Skeletal muscle satellite cell (primary cell): ENCODE data around the gene DAAM2.

ENCODE experiments used
- H3K27me3 ChIP-seq: 2 replicates; pipeline ENCODE4 v1.7.0; 2013; ENCODE audit warnings: low read length; ENCODE audit not compliant: control insufficient read depth, insufficient read depth
- H3K36me3 ChIP-seq: 2 replicates; pipeline ENCODE4 v1.7.0; 2013; ENCODE audit warnings: mild to moderate bottlenecking, control low read depth, low read length; ENCODE audit not compliant: insufficient read depth
- H3K4me1 ChIP-seq: 2 replicates; pipeline ENCODE4 v1.7.0; 2013; ENCODE audit warnings: low read length; ENCODE audit not compliant: control insufficient read depth, insufficient read depth
- H3K4me2 ChIP-seq: 2 replicates; pipeline ENCODE4 v1.7.0; 2013; ENCODE audit warnings: mild to moderate bottlenecking, low read length
- H3K4me3 ChIP-seq: 2 replicates; pipeline ENCODE4 v1.7.0; 2013; ENCODE audit warnings: low read length
- H3K9ac ChIP-seq: 2 replicates; pipeline ENCODE4 v1.7.0; 2013; ENCODE audit warnings: mild to moderate bottlenecking, low read depth, low read length, moderate library complexity
- H3K9me3 ChIP-seq: replicated peaks from 2 replicates; pipeline ENCODE4 v1.7.0; 2013; ENCODE audit warnings: mild to moderate bottlenecking, control low read depth, low read length

Gene DAAM2

GRCh38 chr6:39791311-39791710 is 865 bp upstream of the DAAM2 start:
- H3K9ac ChIP-seq = no peak overlapping the region
- no peak overlapping the region for H3K4me3 ChIP-seq
- H3K9me3 ChIP-seq = no peaks in the 10 kb centered on the region
- no peak overlapping the region for H3K4me2 ChIP-seq
- no peaks in the 10 kb centered on the region for H3K36me3 ChIP-seq
- peaks cover 12% of the 10 kb centered on the region for H3K4me1 ChIP-seq
- no peaks in the 10 kb centered on the region for H3K27me3 ChIP-seq

DNA sequence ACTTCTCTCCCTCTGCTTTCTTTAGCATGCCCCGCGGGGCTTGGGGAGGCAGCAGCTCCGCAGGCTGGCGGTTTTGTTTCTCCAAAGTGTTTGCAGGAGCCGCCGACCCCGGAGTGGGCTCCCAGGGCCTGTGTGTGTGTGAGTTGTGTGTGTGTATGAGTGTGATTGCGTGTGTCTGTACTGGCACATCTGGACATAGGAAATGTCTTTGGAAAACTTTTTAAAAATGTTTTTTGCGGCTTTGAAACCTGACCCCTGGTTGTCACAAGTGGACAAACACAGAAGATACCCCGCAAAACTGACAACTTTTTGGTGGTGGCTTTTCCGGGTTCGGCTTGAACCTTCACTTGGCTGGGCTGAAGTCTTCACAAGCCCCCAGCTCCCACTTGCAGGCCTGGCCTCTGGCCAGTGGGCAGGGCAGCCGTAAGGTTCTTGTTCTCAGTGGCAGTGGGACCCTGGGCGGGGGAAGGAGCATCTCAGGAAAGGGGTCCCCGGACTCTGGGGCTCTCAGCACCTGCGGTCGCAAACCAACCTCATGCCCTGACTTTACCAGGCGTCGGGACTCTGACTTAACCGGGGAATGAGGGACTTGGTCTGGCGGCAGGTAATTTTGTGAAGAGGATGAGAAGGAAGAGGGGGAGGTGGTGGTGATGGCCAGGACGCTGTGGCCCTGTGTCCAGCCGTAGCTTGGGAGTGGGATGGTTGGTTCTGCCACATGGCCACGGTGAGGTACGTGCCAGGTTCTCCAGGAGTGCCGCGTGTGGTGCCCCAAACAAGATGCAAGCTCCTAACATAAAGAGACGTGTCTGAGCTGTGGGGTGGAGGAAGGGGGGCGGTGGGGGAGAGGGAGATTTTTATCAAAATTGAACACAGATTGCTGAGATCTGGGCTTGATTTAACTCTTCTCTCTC is 619 bp downstream of the DAAM2 start:
- Histone ChIP-seq H3K36me3 (no peaks in the 10 kb centered on the region), H3K4me2 (peak overlapping the region; percentile 90), H3K4me1 (peaks cover 12% of the 10 kb centered on the region), H3K27me3 (no peaks in the 10 kb centered on the region), H3K4me3 (peak overlapping the region; percentile 80), H3K9me3 (no peaks in the 10 kb centered on the region), H3K9ac (peak overlapping the region; percentile 86)

- H3K36me3 ChIP-seq = no peaks in the 10 kb centered on the region
- H3K9ac ChIP-seq = peak overlapping the region; percentile 17
- H3K9me3 ChIP-seq = no peaks in the 10 kb centered on the region
- H3K4me2 ChIP-seq = peak overlapping the region; percentile 90
- H3K4me1 ChIP-seq = peaks cover 12% of the 10 kb centered on the region
- no peaks in the 10 kb centered on the region for H3K27me3 ChIP-seq
- H3K4me3 ChIP-seq = peak overlapping the region; percentile 80
Measured at GRCh38 chr6:39793516-39793915, 1.3 kb downstream of the DAAM2 start.

GRCh38 chr6:39794231-39794630 is 2.1 kb downstream of the DAAM2 start:
- no peak overlapping the region for H3K9ac ChIP-seq
- no peaks in the 10 kb centered on the region for H3K27me3 ChIP-seq
- peaks cover 12% of the 10 kb centered on the region for H3K4me1 ChIP-seq
- no peak overlapping the region for H3K4me3 ChIP-seq
- H3K4me2 ChIP-seq = peak overlapping the region; percentile 90
- no peaks in the 10 kb centered on the region for H3K9me3 ChIP-seq
- no peaks in the 10 kb centered on the region for H3K36me3 ChIP-seq

DNA sequence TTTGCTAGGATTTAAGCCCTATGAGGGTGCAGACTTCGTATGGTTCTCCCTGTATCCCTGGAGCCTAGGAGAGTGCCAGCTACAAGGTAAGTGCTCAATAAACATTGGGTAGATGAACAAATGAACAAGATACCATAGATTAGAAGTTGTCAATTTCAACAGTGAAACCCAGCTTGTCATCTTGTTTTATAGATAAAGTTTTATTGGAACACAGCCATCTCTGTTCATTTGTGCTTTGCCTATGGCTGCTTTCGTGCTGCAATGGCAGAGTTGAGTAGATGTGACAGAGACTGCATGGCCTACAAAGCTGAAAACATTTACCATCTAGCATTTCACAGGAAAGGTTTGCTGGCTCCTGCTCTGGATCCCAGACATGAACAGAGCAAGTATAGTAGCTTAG is 5.6 kb downstream of the DAAM2 start:
- Histone ChIP-seq H3K9ac (no peak overlapping the region), H3K4me2 (no peak overlapping the region), H3K27me3 (no peaks in the 10 kb centered on the region), H3K9me3 (no peaks in the 10 kb centered on the region), H3K4me3 (no peak overlapping the region), H3K36me3 (no peaks in the 10 kb centered on the region), H3K4me1 (no peaks in the 10 kb centered on the region)

- no peak overlapping the region for H3K4me2 ChIP-seq
- peaks cover 15% of the 10 kb centered on the region for H3K4me1 ChIP-seq
- no peak overlapping the region for H3K4me3 ChIP-seq
- H3K9ac ChIP-seq = no peak overlapping the region
- H3K36me3 ChIP-seq = no peaks in the 10 kb centered on the region
- H3K9me3 ChIP-seq = no peaks in the 10 kb centered on the region
- H3K27me3 ChIP-seq = no peaks in the 10 kb centered on the region
Measured at GRCh38 chr6:39800034-39801032, 8.2 kb downstream of the DAAM2 start.

GRCh38 chr6:39801456-39802251 is 9.5 kb downstream of the DAAM2 start:
- Histone ChIP-seq H3K27me3 (no peaks in the 10 kb centered on the region), H3K4me3 (no peak overlapping the region), H3K9ac (no peak overlapping the region), H3K36me3 (no peaks in the 10 kb centered on the region), H3K9me3 (no peaks in the 10 kb centered on the region), H3K4me1 (peaks cover 18% of the 10 kb centered on the region), H3K4me2 (no peak overlapping the region)

- no peak overlapping the region for H3K4me2 ChIP-seq
- no peaks in the 10 kb centered on the region for H3K36me3 ChIP-seq
- H3K4me1 ChIP-seq = peaks cover 19% of the 10 kb centered on the region
- H3K9me3 ChIP-seq = no peaks in the 10 kb centered on the region
- no peak overlapping the region for H3K9ac ChIP-seq
- H3K27me3 ChIP-seq = no peaks in the 10 kb centered on the region
- H3K4me3 ChIP-seq = no peak overlapping the region
Measured at GRCh38 chr6:39803872-39804271, 11.7 kb downstream of the DAAM2 start.

DNA sequence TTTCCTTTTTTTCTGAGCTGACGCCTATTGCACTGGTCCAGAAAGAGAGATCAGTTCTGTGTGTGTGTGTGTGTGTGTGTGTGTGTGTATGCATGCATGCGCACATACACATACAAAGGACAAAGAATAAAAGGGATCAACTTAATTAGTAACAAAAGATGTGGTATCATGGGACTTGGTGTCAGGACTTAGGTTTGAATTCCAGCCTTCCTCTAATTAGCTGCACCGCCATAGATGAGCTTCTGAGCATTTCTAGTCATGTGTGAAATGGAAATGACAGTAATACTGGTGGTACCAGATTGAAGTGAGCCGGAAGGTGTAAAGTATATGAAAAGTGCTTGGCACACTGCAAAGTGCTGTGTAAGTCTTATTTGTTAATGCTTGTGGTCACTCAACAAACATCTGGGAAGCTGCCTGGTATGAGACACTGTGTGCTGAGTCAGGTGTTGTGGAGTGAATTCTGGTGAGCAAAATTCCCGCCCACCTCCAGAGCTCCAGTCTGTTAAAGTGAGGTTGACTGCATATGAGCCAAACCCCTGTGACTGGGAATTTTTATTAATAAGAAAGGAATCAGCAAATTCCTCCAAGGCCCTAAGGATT is 12.4 kb downstream of the DAAM2 start:
- Histone ChIP-seq H3K4me2 (no peak overlapping the region), H3K9ac (peak overlapping the region; percentile 1)

GRCh38 chr6:39806278-39806677 is 14.1 kb downstream of the DAAM2 start:
- no peak overlapping the region for H3K4me2 ChIP-seq
- H3K4me3 ChIP-seq = no peak overlapping the region
- H3K9ac ChIP-seq = no peak overlapping the region
- H3K27me3 ChIP-seq = no peaks in the 10 kb centered on the region
- H3K36me3 ChIP-seq = no peaks in the 10 kb centered on the region
- peaks cover 19% of the 10 kb centered on the region for H3K4me1 ChIP-seq
- no peaks in the 10 kb centered on the region for H3K9me3 ChIP-seq

More for the DNA sequence above, 12.4 kb downstream of the DAAM2 start:
- Histone ChIP-seq H3K4me3 (no peak overlapping the region), H3K9me3 (no peaks in the 10 kb centered on the region), H3K27me3 (no peaks in the 10 kb centered on the region), H3K36me3 (no peaks in the 10 kb centered on the region), H3K4me1 (peaks cover 19% of the 10 kb centered on the region)
